SIG-M5 treated with dmso at 0.1 percent for 504 hours (cell line): ENCODE results near the gene TPST2.

Source experiments
- DNase-seq: peaks from one replicate; lab custom pipeline; 2025; ENCODE audit not compliant: unreplicated experiment; lab: John Stamatoyannopoulos, UW

TPST2 gene

DNA sequence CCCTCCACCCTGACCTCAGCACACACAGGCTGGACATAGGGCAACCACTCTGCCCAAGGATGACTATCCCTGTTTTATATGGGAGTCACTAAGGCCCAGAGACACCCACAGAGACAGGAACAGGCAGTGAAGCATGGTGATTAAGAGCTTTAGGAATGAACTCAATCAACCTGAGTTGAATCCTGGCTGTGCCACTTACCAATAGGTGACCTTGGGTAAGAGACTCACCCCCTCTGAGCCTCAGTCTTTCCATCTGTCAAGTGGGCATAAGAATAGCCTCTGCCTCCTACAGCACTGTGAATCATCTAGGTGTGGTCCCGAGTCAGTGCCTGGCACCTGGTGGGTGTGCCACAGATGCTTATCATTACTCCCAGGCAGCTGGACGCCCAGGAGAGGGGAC, 21.1 kb upstream of the TPST2 start:
- no peak for DNase-seq

DNA sequence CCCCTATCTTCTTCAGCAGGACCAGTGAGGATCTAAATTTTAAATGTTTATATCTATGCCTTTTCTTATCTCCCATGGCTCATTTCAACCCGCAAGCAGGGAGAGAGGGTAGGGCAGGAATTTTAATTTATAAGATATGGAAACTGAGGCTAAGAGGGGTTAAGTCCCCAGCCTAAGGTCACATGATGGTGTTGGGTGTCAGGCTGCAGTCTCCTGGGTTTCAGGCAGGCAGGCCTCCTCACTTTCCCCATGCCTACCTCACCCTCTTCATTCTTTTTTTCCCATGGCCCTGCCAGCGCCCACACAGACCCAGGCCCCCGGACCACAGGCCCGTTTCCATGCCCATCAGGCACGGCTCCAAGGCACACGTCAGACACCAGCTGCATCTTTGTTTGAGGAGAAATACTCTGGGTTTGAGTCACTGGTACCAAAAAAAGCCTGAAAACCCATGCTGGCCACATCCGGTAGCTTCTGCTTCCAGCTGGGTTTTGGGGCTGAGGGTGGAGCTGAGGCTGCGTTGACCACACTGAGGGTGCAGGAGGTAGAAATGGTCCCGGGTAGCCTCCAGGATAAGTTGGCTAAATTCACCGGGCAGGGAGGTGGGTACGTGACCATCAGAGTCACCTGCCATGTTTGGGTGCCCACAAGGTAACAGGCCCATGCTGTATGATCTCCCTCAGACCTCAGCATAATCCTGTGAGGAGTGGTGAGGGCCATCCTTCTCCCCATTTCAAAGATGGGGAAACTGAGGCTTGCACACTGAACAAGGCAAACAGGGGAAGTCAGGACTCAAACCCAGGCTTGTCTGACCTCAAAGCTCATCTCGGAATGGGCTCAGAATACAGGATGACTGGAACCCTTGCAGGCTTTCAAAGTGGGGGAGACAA, 20.4 kb upstream of the TPST2 start:
- DNase-seq: peak; percentile 69

DNA sequence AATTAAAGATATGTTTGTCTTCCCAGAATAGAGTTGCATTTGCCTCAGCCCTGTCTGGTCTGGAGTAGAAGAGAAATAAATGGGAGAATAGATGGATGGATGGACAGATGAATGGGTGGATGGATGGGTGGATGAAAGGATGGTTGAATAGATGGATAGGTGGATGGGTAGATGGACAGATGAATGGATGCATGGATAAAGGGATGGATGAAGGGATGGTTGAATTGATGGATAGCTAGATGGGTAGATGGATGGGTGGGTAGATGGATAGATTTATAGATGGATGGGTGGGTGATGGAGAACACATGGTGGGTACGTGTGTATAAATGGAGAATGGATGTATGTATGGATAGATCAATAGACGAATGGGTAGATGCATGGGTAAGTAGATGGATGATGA, 19.4 kb upstream of the TPST2 start:
- no peak for DNase-seq

DNA sequence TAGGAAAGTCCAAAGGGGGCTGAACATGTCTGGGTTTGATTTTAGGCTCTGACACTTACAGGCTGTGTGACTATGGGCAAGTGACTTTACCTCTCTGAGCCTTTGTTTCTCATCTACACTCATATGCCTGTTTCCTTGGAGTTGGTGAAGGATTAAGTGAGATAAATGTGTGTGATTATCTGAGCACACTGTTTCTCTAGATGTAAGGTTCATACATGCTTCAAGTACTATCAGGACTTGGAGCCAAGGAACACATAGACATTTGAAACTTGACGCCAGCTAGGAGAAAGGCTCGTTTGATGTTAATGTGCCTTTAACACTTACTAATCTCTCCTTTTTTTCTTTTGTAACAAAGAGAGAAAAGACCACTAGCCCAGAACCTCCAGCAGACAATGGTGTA, 18.2 kb upstream of the TPST2 start:
- DNase-seq: no peak

DNA sequence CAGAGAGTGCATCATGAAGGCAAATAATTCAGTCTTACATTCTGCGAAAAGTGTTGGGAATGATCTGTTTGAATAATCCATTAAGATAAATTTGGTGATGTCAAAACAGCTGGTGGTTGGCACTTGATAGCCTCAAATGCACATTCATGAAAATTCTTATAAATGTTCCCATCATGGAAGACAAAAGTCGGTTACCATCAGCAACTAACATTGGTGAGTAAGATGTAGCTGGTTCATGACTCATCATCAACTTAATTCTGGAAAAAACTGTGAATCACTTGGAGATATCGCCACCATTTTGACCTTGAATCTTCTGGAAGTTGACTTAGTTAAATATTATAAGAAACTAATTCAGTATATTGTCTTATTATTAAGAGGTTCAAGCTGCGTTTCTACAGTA, 16.7 kb upstream of the TPST2 start:
- DNase-seq: no peak

DNA sequence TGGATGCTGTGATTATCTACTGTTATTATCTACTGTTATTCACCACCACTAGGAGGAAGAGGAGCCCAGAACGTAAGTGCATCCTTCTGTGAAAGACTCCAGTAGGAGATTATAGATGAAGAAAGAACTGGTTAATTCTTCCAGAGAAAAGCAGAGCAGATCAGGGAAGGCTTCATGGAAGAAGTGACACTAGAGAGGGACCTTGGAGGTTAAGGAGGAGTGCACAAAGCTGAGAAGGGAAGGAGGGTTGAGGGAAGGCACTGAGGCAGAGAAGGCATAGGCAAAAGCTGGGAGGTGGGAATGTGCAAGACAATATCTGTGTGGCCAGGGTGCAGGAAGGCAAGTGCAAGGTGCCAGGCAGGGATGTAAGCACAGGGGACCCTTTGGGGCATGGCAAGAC, 14.4 kb upstream of the TPST2 start:
- DNase-seq: no peak

DNA sequence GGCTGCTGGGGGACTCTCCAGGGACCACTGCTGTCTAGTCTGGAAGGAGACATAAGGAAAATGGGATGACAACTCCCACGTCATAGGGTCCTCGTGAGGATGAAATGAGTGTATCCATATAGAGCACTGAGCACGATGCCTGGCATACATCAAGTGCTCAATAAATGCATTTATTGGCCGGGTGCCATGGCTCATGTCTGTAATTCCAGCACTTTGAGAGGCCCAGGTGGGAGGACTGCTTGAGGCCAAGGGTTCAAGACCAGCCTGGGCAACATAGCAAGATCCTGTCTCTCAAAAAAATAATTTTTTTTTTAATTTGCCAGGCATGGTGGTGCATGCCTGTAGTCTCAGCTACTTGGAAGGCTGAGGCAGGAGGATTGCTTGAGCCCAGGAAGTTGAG, 12.2 kb upstream of the TPST2 start:
- no peak for DNase-seq

DNA sequence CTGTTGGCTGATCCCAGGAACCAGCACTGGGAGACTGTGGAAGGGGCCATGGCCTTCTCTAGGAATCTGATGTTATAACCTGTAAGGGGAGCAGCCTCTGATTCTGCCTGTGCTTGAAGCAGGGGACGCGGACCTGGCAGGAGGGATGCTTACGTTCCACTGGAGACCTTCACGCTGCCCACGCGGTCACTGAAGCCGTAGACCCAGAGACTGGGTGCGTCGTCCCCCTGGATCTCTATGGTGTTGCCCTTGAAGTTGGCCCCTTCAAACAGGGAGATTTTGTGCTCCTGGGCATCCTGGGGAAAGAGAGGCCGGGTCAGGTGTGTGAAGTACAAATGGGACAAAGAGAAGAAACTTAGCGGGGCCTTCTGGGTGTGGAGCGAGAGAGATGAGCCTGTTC, 11.8 kb upstream of the TPST2 start:
- DNase-seq: no peak

DNA sequence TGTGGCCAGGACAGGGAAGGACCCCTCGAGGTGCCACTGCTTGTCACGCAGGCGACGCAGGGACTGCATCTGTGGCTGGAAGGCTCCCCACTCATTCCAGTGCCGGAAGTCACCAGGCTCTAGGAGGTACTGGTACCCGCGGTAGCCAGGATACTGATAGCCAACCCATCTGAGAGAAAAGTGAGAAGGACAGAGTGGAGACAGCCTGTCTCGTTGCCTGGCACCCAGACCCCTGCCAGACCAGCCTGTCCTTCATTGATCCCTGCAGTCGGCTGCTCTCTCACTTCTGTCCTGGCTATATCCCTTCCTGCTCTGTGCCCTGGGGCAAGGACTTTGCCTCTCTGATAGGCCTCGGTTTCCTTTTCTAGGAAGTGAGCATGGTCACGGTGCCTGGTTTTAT, 9.6 kb upstream of the TPST2 start:
- DNase-seq: no peak

DNA sequence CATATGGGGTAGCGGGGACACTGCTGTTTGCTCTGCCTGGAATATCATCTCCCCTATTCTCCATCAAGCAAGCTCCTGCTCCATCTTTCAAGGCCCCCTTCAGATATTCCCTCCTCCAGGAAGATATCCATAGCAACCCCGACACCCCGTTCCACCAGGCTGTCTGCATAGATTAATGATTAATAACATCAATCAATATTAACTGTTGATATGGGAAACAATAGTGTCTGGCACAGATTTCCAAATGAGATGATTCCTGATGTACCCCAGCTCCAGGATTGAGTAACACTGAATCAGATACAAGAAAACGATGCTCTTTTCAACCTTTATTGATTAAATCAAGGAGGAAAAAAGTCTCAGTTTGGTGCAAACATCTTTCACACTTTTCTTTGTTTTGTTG, 7.5 kb upstream of the TPST2 start:
- no peak for DNase-seq

DNA sequence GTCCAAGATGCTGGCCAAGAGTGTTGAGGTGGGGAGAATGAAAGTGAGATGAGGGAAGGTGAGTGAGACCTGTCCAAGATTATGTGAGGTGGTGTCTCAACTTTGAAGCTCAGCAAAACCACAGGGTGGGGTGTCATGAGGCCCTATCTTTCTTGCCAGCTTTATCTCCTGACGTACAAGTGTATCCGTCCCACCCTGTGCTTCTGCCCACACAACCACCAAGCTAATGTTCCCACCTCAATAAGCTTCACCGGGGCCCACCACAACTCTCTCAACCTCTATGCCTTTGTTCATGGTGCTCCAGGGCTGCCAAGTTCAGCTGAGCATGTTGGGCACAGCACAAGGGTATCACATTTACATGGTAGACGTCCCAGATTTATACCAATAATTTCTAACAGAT, 7.1 kb upstream of the TPST2 start:
- DNase-seq: no peak

DNA sequence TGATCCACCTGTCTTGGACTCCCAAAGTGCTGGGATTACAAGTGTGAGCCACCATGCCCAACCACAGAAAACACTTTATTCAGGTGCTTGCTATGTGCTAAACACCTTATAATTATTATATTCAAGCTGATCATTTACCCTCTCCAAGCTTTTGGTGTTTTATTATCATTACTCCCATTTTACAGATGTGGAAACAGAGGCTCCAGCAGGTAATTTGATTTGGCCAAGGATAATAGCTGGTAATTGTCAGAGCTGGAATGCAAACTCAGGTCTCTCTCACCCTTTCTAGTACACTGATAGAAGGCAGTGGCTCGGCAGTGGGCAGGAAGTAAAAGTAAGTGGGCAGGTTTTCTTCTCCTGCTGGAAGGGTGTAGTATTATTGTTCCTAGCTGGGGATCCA, 3.8 kb upstream of the TPST2 start:
- DNase-seq: no peak

DNA sequence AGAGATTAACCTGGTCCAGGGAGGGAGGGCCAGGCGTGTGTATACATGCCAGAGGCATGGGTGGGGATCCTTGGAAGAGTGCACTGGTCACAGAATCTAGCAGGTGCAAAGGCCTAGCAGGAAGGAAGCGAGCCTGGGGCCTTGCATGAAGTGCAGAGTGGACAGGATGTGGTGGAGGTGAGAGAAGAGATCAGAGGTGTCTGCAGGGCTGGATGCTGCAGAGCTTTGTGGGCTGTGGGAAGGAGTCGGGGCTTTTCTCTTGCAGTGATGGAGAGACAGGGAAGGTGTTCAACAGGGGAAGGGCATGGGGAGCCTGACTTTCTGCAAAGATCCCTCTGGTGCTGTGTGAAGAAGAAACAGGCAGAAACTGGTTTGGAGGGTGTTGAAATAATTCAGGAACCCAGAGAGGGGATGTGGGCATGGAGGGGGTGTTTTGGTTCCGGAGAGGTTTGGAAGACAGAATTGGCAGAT, 2.5 kb upstream of the TPST2 start:
- peak; percentile 52 for DNase-seq

DNA sequence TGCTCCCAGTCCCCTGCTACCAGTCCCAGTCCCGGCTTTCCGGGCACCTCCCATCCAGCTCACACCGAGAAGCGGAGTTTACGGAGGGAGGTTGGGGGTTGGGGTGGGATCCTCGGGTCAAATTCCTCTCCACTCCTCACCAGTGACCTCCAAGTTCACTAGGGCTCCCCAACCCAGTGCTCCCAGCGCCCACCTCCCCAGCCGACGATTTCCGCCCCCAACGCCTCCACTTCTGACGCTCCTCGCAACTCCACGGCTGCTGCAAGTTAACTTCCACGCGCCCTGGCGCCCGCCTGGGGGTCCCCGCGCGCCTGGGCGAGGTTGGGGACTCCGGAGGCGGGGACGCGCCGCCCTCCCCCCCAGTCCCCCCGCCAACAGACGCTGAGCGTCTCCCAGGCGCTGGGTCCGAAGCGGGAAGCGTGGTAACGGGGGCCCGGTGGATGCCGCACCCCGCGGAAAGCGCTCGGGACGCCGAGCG, 526 bp downstream of the TPST2 start:
- peak; percentile 21 for DNase-seq

DNA sequence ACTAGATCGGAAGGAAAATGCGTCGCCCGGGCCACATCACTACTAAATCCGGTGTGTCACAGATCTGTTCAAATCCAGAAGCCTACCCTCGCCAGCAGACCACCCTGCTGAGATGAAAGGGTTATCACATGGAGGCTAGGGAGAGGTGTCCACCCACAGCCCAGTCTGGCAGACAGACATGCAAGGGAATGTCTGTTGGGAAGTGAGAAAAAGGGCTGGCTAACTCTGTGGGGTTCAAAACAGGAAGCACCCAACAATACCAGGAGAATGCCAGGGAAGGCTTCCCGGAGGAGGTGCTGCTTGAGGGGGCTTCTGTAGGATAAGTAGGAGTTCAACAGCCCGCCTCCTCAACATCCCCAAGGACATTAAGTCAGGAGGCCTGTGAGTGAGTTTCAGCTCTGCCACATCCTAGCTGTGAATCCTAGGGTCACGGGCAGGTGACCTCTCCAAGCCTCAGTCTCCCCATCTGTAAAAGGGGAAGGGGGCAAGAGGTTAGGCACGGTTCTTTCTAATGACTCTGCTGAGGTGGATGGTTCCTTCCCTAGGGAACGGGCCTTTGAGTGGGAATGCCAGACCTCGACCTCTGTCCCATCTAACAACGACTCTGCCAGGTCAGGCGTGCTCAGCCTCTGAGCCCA, 1.1 kb downstream of the TPST2 start:
- DNase-seq: peak; percentile 29

DNA sequence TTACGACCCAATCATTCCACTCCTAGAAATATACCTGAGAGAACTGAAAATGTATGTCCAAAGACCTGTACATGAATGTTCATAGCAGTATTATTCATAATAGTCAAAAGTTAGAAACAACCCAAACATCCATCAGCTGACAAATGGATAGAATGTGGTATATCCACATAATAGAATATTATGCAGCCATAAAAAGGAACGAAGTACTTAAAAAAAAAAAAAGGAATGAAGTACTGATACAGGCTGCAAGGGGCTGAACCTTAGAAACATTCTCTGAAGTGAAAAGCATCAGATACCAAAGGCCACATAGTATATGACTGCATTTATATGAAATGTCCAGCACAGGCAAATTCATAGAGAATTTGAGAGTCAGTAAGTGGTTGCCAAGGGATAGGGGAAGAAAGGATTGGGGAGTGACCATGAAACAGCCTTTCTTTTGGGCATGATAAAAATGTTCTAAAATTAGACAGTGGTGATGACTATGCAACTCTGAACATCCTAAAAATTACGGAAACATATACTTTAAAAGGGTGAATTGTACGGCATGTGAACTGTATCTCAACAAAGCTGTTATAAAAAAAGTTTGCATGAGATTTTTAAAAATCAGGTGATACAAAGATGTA, 1.8 kb downstream of the TPST2 start:
- DNase-seq: peak; percentile 81

DNA sequence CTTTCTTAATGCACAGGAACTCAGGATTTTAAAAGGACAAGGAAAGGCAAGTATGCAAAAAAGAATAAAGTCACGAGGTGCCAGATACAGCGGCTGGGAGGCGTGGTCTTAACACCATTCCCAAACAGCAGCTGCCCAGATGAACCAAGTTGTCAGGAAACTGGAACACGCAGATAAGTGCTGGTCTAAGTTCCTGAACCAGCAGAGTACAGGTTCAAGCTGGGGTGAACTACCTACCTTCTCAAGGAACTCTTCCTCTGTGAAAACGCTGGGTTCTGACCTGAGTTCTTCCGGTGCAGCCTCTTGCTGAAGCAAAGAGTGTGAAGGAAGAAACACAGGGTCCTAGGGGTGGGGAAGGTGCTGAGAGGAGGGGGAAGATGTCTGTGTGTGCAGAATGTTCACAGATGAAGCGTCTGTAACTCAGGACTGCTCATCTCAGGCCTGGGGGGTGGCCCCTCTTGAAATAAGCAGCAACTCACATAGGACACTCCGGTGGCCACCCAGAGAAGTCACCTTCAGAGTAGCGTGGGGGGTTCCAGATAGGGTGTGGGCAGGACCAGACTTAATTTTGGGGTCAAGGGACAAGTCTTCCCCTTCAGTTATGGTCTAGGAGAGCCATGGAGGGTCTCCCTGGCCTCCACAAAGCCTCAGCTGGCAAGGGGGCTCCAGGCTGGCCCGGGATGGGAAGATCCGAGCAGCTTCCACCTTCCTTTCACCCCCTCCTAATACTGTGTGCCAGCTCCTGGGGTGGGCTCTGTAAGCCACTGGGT, 3.2 kb downstream of the TPST2 start:
- no peak for DNase-seq

DNA sequence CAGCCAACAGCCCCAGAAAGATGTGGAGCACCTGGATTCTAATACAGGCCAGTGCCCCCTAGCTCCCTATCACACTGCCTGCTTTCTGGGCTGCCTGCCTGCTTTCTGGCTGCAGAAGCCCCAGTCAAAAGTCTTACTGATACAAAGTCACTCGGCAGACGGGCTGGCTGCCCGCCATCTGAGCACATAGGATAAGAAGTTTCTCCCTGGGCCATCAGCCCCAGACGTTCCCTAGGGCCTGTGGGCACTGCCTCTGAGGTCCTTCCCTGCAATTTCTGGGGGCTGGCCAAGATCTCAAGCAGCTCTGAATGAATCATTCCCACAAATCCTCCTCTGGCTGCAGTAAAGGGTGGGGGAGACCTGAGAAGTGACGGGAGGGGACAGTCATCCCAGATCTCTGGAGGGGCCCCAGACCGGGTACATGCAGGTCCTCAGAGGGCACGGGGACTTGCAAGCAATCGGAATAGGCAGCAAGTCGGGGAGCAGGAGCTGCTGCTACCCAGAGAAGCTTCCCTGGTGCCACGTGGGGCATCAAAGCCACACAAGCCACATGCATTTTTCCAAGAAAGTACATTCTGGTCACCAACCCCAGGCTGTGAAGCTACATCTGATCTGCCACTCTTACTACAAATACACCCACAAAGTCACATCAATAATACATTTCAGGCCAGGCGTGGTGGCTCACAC, 4.7 kb downstream of the TPST2 start:
- DNase-seq: no peak

DNA sequence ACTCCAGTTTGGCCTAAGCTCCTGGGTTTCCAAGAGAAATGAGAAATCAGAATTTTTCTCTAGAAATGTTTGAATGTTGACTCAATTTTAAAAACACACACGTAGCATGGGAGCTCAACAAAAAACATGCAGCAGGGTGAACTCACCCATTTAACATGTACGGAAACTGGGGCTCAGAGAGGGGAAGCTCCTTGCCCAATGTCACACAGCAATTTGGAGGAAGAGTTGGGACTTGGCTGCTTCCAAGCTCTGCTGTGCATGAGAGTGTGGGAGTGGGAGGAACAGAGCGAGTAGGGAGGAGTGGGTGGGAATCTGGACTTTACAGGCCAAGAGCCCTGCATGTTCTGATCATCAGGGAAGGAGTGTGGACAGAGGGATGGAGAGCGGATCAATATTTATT, 5.9 kb downstream of the TPST2 start:
- DNase-seq: no peak

DNA sequence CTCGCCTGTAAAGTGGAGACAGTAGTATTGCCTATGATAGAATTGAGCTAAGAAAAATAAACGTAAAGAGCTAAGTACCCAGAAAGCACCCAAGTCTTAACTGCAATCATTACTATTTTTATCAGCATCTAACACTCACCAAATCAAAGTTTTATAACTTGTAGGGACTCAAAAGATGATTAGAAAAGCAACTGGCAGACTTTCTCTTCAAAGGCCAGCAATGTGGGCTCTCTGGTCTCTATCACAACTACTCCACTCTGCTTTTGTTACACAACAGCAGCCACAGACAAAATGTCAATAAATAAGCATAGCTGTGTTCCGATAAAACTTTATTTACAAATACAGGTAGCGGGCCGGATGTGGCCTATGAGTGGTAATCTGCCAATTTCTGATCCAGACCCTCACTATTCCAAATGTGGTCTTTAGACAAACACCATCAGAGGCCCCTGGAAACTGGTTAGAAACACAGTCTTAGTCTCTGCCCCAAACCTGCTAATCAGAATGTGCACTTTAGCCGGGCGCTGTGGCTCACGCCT, 8.2 kb downstream of the TPST2 start:
- DNase-seq: no peak
